ENCODE measurements around the gene AKAP6. TPM values are rescaled to one million over a fixed set of nuclear protein-coding genes. Genes with fewer than 3 reads are reported as not detected.

Gene AKAP6
- total RNA-seq, 3 donors from 2014 or later: 1.1 to 9.1 (median 4.6) TPM

- no peaks in the 10 kb centered on the region for H3K9me3 ChIP-seq
- no peak overlapping the region for H3K27ac ChIP-seq
- no peaks in the 10 kb centered on the region for H3K27me3 ChIP-seq
- H3K4me1 ChIP-seq: no peaks in the 10 kb centered on the region
- no peak overlapping the region for H3K4me3 ChIP-seq
- intact Hi-C loops (cut with DNase I; ENCODE audit: low total_unique reads): no loop called here
- DNase-seq (ENCODE audit: low spot score in 2 of 2): no peak
- H3K36me3 ChIP-seq: no peaks in the 10 kb centered on the region
- TF ChIP-seq POLR2AphosphoS5 (IDR thresholded peaks at IDR 0.05): no peak
- no peak for TF ChIP-seq POLR2A (IDR thresholded peaks at IDR 0.05)
- TF ChIP-seq CTCF (IDR thresholded peaks at IDR 0.05): no peak
These were observed 484.3 kb downstream of the AKAP6 start for GRCh38 chr14:32813401-32813800.

GRCh38 chr14:32814721-32815120 is 485.6 kb downstream of the AKAP6 start:
- H3K27ac ChIP-seq: no peak overlapping the region
- no peaks in the 10 kb centered on the region for H3K36me3 ChIP-seq
- intact Hi-C loops (cut with DNase I; ENCODE audit: low total_unique reads): no loop called here
- H3K27me3 ChIP-seq: no peaks in the 10 kb centered on the region
- TF ChIP-seq CTCF (IDR thresholded peaks at IDR 0.05) (no peak), POLR2AphosphoS5 (IDR thresholded peaks at IDR 0.05) (no peak), POLR2A (IDR thresholded peaks at IDR 0.05) (no peak)
- no peaks in the 10 kb centered on the region for H3K4me1 ChIP-seq
- DNase-seq (ENCODE audit: low spot score in 2 of 2): no peak
- no peak overlapping the region for H3K4me3 ChIP-seq
- H3K9me3 ChIP-seq: no peaks in the 10 kb centered on the region

- DNase-seq (ENCODE audit: low spot score in 2 of 2): no peak
- TF ChIP-seq POLR2AphosphoS5 (IDR thresholded peaks at IDR 0.05) (no peak), CTCF (IDR thresholded peaks at IDR 0.05) (no peak), POLR2A (IDR thresholded peaks at IDR 0.05) (no peak)
- Histone ChIP-seq H3K4me1 (no peaks in the 10 kb centered on the region), H3K27ac (no peak overlapping the region), H3K36me3 (no peaks in the 10 kb centered on the region), H3K4me3 (no peak overlapping the region), H3K27me3 (no peaks in the 10 kb centered on the region), H3K9me3 (no peaks in the 10 kb centered on the region)
- intact Hi-C loops (cut with DNase I; ENCODE audit: low total_unique reads): no loop called here
These were observed 487.5 kb downstream of the AKAP6 start for GRCh38 chr14:32816588-32816987.

GRCh38 chr14:32817780-32818179 is 488.7 kb downstream of the AKAP6 start:
- intact Hi-C loops (cut with DNase I; ENCODE audit: low total_unique reads): no loop called here
- DNase-seq (ENCODE audit: low spot score in 2 of 2): no peak
- Histone ChIP-seq H3K27me3 (no peaks in the 10 kb centered on the region), H3K9me3 (no peaks in the 10 kb centered on the region), H3K4me3 (no peak overlapping the region), H3K27ac (no peak overlapping the region), H3K36me3 (no peaks in the 10 kb centered on the region), H3K4me1 (no peaks in the 10 kb centered on the region)
- TF ChIP-seq POLR2AphosphoS5 (IDR thresholded peaks at IDR 0.05) (no peak), POLR2A (IDR thresholded peaks at IDR 0.05) (no peak), CTCF (IDR thresholded peaks at IDR 0.05) (no peak)

- Histone ChIP-seq H3K9me3 (no peaks in the 10 kb centered on the region), H3K4me1 (no peaks in the 10 kb centered on the region), H3K27ac (no peak overlapping the region), H3K4me3 (no peak overlapping the region), H3K27me3 (no peaks in the 10 kb centered on the region), H3K36me3 (no peaks in the 10 kb centered on the region)
- TF ChIP-seq POLR2A (IDR thresholded peaks at IDR 0.05): no peak
- TF ChIP-seq POLR2AphosphoS5 (IDR thresholded peaks at IDR 0.05): no peak
- no peak for TF ChIP-seq CTCF (IDR thresholded peaks at IDR 0.05)
- intact Hi-C loops (cut with DNase I; ENCODE audit: low total_unique reads): no loop called here
- DNase-seq (ENCODE audit: low spot score in 2 of 2): no peak
These were observed 489.5 kb downstream of the AKAP6 start for GRCh38 chr14:32818581-32818980.
